GM13976 (cell line): ENCODE data around the gene RGS6.

Source experiments
- DNase-seq: peaks from one replicate; pipeline ENCODE4 v3.0.0; 2012; ENCODE audit warnings: low spot score
- CTCF ChIP-seq: IDR thresholded peaks from 2 replicates; pipeline ENCODE4 v1.5.1; 2012; ENCODE audit warnings: borderline replicate concordance, mild to moderate bottlenecking; ENCODE audit not compliant: insufficient read depth; ENCODE audit errors: extremely low read depth, missing control alignments, control extremely low read depth
- in situ Hi-C: fragments of 300-500 bp; cut with MboI; formaldehyde crosslinking; loops from one replicate; pipeline ENCODE4 v1.12.0; 2022; ENCODE audit warnings: low sequenced_read_pairs, mixed read lengths, inconsistent platforms; ENCODE audit not compliant: unreplicated experiment

The RGS6 gene

GRCh38 chr14:72270147-72270727, 338.0 kb downstream of the RGS6 start:
- in situ Hi-C loops, result no loop called here
- DNase-seq, result no peak
- TF ChIP-seq CTCF, result no peak

GRCh38 chr14:72270749-72271148, 338.5 kb downstream of the RGS6 start:
- DNase-seq, result no peak
- no peak for TF ChIP-seq CTCF
- in situ Hi-C loops, result no loop called here

GRCh38 chr14:72275242-72275641, 343.0 kb downstream of the RGS6 start:
- in situ Hi-C loops, result no loop called here
- no peak for TF ChIP-seq CTCF
- DNase-seq, result no peak

- no peak for TF ChIP-seq CTCF
- no peak for DNase-seq
- in situ Hi-C loops, result no loop called here
These were observed 346.1 kb downstream of the RGS6 start for GRCh38 chr14:72278316-72278715.

GRCh38 chr14:72284176-72284575, 351.9 kb downstream of the RGS6 start:
- in situ Hi-C loops, result no loop called here
- no peak for TF ChIP-seq CTCF
- DNase-seq, result no peak

GRCh38 chr14:72290241-72290640, 358.0 kb downstream of the RGS6 start:
- no peak for TF ChIP-seq CTCF
- no peak for DNase-seq
- in situ Hi-C loops, result no loop called here
